ENCODE results near the gene WDR26.
"Not testable (repeated sequence)": the region's sequence is repeated elsewhere in the genome, so short reads cannot be mapped to it uniquely, and the experiment has no call there.

Gene WDR26

DNA sequence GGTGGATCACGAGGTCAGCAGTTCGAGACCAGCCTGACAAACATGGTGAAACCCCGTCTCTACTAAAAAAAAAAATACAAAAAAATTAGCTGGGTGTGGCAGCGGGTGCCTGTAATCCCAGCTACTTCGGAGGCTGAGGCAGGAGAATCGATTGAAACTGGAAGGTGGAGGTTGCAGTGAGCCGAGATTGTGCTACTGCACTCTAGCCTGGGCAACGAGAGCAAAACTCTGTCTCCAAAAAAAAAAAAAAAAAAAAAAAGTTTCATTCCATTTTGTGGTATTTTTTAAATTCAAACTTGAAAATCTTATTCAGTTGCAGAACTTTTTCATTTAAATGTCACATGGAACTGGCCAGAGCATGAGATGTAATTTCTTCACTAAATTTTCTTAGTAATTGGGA lies 7.7 kb downstream of the WDR26 start:
- H3K27ac Mint-ChIP-seq, H3K4me3 Mint-ChIP-seq, H3K27me3 Mint-ChIP-seq, H3K9me3 Mint-ChIP-seq: not testable (repeated sequence)
- peaks cover 62% of the 10 kb centered on the region for H3K4me1 Mint-ChIP-seq
- peaks cover 24% of the 10 kb centered on the region for H3K36me3 Mint-ChIP-seq

DNA sequence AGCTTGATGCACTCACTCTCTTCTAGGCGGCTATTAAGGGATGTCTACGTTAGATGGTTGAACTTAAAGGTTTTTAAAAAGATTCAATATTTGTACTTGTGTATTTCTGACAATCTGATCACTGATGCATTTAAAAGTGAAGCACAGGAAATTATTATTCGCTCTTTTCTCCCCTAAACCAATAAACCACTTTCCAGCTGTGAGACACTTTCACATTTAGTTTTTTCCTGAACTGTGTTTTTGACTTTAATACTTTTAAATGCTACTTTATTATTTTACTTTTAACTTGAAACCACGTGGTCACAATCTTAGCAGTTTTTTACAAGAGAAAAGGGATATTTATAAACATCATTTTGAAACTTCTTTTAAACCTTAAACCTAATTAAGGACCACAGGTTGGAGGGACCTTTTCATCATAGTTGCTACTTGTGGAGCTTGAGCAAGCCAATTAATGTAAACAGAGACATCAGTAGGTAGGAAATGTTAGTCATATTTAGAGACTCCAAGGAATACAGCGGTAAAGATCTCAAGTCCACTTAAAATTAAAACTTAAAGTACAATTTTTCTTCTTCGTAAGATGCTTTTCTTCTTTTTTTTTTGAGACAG lies 9.2 kb downstream of the WDR26 start:
- H3K36me3 Mint-ChIP-seq: peaks cover 23% of the 10 kb centered on the region
- no peaks in the 10 kb centered on the region for H3K27me3 Mint-ChIP-seq
- H3K4me1 Mint-ChIP-seq: peaks cover 52% of the 10 kb centered on the region
- no peak overlapping the region for H3K4me3 Mint-ChIP-seq
- no peak overlapping the region for H3K27ac Mint-ChIP-seq
- H3K9me3 Mint-ChIP-seq: no peaks in the 10 kb centered on the region

DNA sequence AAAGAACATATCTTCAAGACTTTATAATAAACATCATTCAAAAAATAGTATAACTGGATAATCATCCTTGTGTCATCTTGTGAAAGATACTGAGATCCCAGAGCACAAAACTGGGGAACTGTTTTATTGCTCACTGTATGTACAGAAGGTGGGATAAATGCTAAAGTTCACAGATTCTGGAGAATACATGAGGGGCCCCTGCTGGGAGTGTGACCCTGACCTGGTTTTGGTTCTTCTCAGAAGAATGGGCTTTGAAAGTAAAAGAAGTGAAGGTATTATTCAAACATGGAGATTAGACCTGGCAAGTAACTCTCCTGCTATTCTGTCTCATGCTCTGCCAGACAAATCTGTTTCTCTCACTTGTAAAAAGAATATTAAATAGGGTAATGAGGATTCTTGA lies 14.5 kb downstream of the WDR26 start:
- H3K36me3 Mint-ChIP-seq: peaks cover 27% of the 10 kb centered on the region
- no peak overlapping the region for H3K4me3 Mint-ChIP-seq
- peak overlapping the region; percentile 30 for H3K27ac Mint-ChIP-seq
- no peaks in the 10 kb centered on the region for H3K27me3 Mint-ChIP-seq
- peaks cover 30% of the 10 kb centered on the region for H3K4me1 Mint-ChIP-seq
- no peaks in the 10 kb centered on the region for H3K9me3 Mint-ChIP-seq

DNA sequence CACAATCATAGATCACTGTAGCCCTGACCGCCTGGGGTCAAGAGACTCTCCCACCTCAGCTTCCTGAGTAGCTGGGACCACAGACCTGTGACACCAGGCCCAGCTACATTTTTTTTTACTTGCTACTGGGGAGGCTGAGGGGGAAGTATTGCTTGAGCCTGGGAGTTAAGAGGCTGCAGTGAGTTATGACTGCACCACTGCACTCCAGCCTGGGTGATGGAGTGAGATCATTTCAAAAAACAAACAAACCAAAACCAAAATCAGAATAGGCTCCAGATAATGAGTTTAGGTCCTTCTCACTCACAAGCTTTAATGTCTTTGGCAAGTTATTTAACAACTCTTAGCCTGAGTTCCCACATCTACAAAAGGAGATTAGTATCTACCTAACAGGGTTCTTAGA lies 22.8 kb downstream of the WDR26 start:
- Mint-ChIP-seq H3K36me3 (peaks cover 17% of the 10 kb centered on the region), H3K4me1 (peaks cover 31% of the 10 kb centered on the region), H3K27ac (peak overlapping the region; percentile 8), H3K4me3 (no peak overlapping the region), H3K9me3 (no peaks in the 10 kb centered on the region), H3K27me3 (no peaks in the 10 kb centered on the region)

DNA sequence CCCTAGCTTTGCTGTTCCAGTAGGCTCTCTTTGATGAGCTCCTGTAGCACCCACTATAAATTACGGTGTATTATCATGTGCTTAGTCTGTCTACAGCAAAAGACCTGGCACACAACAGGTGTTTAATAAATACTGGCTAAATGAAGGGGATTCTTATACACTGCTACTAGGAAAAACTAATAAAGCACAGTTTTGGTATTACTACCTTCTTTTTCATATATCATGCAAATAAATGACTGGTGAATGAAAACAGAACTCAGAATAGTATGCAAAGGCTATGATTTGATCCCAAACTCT lies 26.4 kb downstream of the WDR26 start:
- H3K36me3 Mint-ChIP-seq: peaks cover 26% of the 10 kb centered on the region

DNA sequence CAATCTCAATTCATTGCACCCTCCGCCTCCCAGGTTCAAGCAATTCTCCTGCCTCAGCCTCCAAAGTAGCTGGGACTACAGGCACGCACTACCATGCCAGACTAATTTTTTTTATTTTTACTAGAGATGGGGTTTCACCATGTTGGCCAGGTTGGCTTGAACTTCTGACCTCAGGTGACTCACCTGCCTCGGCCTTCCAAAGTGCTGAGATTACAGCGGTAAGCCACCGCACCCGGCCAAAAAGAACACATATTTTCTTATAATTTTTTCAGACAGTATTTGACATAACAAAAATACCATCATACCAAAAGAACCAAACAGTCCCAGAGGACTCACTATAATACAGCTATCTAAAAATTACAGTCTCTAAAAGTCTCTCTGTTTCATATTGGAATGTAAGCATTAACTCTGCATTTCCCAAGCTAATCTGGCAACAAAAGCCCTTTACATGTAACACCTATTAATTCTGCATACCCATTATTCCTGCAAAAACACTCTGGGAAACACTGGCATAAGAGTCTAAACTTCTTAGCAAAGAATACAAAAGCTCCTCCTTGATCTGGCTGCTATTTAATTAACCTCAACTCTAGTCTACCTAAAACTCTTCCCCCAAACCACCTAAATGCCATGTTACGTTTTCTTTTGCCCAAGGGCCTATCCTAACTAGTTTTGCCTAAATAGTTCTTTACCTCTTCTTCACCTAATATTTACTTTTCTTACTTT lies 26.9 kb downstream of the WDR26 start:
- no peaks in the 10 kb centered on the region for H3K9me3 Mint-ChIP-seq
- H3K4me1 Mint-ChIP-seq: peaks cover 43% of the 10 kb centered on the region
- no peak overlapping the region for H3K27ac Mint-ChIP-seq
- H3K36me3 Mint-ChIP-seq: peaks cover 26% of the 10 kb centered on the region
- peak overlapping the region; percentile 19 for H3K4me3 Mint-ChIP-seq
- H3K27me3 Mint-ChIP-seq: no peaks in the 10 kb centered on the region

More for the DNA sequence above, 26.4 kb downstream of the WDR26 start:
- H3K9me3 Mint-ChIP-seq: no peaks in the 10 kb centered on the region
- peak overlapping the region; percentile 19 for H3K4me3 Mint-ChIP-seq
- H3K27ac Mint-ChIP-seq: no peak overlapping the region
- peaks cover 43% of the 10 kb centered on the region for H3K4me1 Mint-ChIP-seq
- H3K27me3 Mint-ChIP-seq: no peaks in the 10 kb centered on the region

DNA sequence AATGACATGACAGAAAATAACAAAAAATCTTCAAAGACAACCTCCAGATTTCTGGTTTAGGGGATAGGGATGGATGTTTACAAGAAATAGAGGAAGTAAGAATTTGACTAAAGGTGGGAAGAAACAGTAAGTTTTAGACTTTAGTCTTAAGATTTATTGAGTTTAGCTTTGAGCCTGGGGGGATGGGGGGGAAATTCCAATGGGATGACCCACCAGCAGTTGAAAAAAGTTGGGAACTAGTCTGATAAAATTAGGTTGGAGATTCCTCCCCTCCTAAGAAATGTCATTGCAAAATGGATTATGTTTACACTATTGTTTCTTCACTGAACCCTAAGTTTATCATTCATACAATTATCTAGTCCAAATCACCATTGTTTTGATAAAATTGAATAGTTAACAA lies 28.4 kb downstream of the WDR26 start:
- no peaks in the 10 kb centered on the region for H3K27me3 Mint-ChIP-seq
- peaks cover 45% of the 10 kb centered on the region for H3K4me1 Mint-ChIP-seq
- peaks cover 23% of the 10 kb centered on the region for H3K36me3 Mint-ChIP-seq
- H3K27ac Mint-ChIP-seq: peak overlapping the region; percentile 70
- H3K4me3 Mint-ChIP-seq: no peak overlapping the region
- no peaks in the 10 kb centered on the region for H3K9me3 Mint-ChIP-seq

DNA sequence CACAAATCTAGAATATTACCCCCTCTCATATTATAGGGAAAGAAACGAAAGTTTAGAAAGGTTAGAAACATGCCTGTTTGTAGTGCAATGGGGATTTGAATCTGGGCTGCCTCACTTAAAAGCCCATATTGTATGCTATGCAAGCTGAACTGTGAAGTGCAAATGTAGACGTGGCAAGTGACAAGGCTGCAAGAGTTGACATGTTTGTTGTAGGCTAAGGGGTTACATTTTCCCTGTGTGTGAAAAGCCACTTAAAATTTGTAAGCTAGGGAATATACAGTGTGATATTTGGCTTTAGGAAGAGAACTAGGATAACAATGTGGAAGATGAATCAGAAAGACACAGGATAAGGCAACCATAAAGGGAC lies 29.0 kb downstream of the WDR26 start:
- Mint-ChIP-seq H3K36me3 (peaks cover 23% of the 10 kb centered on the region), H3K27me3 (no peaks in the 10 kb centered on the region)

DNA sequence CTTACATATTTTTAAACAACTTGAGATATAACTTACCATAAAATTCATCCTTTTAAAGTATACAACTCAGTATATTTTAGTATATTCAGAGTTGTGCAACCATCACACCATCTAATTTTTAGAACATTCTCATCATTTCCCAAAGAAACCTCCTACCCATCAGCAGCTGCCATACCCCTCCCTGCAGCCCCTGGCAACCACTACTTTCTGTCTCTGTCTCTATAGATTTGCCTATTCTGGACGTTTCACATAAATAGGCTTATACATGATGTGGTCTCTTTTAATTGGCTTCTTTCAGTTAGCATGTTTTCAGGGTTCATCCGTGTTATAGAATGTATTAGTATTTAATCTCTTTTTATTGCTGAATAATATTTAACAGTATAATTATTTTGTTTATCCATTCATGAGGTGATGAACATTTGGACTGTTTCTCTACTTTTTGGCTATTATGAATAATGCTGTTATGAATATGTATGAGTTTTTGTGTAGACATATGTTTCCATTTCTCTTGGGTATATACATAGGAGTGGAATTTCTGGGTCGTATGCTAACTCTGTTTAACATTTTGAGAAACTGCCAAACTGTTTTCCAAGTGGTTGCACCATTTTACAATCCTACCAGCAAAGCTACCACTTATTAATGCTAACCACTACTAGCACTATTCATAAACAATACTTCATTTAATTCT lies 29.5 kb downstream of the WDR26 start:
- H3K4me3 Mint-ChIP-seq: no peak overlapping the region
- peaks cover 23% of the 10 kb centered on the region for H3K36me3 Mint-ChIP-seq
- peaks cover 45% of the 10 kb centered on the region for H3K4me1 Mint-ChIP-seq
- H3K9me3 Mint-ChIP-seq: no peaks in the 10 kb centered on the region
- H3K27ac Mint-ChIP-seq: peak overlapping the region; percentile 42
- H3K27me3 Mint-ChIP-seq: no peaks in the 10 kb centered on the region

More for the DNA sequence above, 29.0 kb downstream of the WDR26 start:
- H3K27ac Mint-ChIP-seq: peak overlapping the region; percentile 42
- no peak overlapping the region for H3K4me3 Mint-ChIP-seq
- no peaks in the 10 kb centered on the region for H3K9me3 Mint-ChIP-seq
- peaks cover 45% of the 10 kb centered on the region for H3K4me1 Mint-ChIP-seq

DNA sequence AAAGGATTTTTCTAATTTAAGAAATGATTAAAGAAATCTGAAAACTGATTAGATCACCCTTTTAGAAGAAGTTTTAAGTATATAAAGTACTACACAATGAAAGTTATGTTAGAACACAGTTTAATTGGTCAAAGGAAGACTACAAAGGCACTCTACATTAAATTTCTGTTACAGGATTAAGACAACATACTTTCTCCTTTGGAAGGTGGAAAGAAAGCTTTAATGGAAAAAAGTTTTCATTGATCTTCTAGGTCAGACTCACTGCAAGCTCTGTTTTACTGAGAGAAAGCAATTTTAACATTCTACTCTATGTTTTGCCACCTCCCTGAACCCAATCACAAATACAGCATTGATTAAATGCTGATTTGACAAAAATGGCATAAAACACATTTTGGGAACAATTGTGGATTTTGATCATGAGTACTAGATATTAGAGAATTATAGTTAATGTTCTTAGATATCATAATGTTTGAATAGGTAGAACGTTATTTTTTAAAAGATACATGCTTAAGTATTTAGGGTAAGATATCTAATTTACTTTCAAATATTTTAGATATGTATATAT lies 32.0 kb downstream of the WDR26 start:
- H3K36me3 Mint-ChIP-seq: peaks cover 21% of the 10 kb centered on the region
- no peak overlapping the region for H3K4me3 Mint-ChIP-seq
- H3K9me3 Mint-ChIP-seq: no peaks in the 10 kb centered on the region
- no peaks in the 10 kb centered on the region for H3K27me3 Mint-ChIP-seq
- H3K4me1 Mint-ChIP-seq: peaks cover 35% of the 10 kb centered on the region
- H3K27ac Mint-ChIP-seq: no peak overlapping the region

DNA sequence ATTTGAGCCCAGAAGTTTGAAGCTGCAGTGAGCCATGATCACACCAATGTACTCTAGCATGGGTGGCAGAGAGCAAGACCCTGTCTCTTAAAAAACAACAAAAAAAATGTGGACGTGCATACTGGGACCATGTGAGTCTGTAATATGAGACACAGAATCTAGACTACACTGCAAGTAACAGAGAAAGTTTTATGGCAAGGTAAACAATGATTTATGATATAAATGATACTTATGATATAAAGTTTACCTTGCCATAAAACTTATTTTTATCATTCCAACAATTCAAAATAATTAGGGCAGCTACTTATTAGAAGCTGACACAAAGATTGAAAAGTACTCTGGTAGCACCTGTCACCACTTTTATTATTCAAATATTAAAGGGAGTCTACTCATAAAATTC lies 34.7 kb downstream of the WDR26 start:
- peak overlapping the region; percentile 65 for H3K27ac Mint-ChIP-seq
- no peaks in the 10 kb centered on the region for H3K9me3 Mint-ChIP-seq
- no peaks in the 10 kb centered on the region for H3K27me3 Mint-ChIP-seq
- peaks cover 22% of the 10 kb centered on the region for H3K4me1 Mint-ChIP-seq
- H3K36me3 Mint-ChIP-seq: peaks cover 15% of the 10 kb centered on the region
- H3K4me3 Mint-ChIP-seq: no peak overlapping the region

DNA sequence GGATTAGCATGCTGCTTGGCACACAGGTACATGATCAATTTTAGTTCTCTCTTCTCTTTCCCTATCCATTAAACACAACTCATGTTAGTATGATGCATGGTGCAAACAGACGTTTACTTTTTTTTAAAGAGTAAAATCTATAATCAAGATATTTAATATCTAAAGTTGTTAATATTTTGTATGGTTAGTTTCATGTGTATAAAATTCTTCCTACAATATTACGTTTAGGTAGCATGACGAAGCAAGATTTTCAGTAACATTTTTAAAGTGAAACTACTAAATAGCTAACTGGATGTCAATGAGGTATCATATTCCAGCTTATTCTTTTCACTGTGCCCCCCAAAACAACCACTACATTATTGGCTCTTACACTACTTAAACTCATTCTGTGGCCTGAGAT lies 41.3 kb downstream of the WDR26 start:
- Mint-ChIP-seq H3K4me3 (no peak overlapping the region), H3K27ac (peak overlapping the region; percentile 32), H3K9me3 (no peaks in the 10 kb centered on the region), H3K27me3 (no peaks in the 10 kb centered on the region), H3K4me1 (peaks cover 26% of the 10 kb centered on the region), H3K36me3 (peaks cover 27% of the 10 kb centered on the region)

DNA sequence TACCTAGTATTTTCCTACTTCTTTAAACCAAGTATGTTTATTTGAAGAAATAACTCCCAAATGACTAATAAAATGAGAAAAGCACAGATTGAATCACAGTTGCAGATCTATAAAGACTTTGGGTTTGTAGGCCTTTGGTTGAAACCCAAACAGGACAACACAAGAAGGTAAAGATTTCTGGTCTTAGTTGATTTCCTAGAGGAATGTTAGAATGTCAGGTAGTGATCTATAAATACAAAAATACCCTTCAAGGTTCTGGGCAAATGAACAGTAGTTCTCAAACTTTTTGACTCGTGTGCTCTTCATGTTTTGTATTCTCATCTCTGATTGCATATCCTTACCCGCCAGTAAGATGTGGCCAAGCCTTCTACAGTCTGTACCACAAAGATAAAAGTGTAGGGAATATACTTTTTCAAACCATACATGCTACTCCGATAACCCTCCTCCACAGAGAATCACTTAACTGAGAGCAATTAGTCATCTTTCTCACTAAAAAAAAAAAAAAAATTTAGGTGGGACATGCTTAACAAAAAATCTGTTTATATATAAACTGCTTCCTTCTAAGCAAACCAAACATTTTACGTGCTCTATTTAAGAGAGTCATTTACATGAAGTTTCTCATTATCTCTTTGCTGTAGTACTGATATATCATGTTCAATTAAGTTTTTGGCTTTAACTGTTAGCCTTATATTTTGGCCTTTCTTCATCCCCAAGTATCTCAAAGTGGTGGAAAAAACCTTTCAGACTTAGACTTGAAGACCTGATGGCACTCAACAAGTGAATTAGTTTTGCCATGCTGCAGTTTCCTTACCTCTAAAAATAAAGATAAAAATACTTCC lies 42.0 kb downstream of the WDR26 start:
- Mint-ChIP-seq H3K9me3 (no peaks in the 10 kb centered on the region), H3K27ac (peak overlapping the region; percentile 30), H3K27me3 (no peaks in the 10 kb centered on the region), H3K36me3 (peaks cover 27% of the 10 kb centered on the region), H3K4me1 (peaks cover 33% of the 10 kb centered on the region), H3K4me3 (no peak overlapping the region)

DNA sequence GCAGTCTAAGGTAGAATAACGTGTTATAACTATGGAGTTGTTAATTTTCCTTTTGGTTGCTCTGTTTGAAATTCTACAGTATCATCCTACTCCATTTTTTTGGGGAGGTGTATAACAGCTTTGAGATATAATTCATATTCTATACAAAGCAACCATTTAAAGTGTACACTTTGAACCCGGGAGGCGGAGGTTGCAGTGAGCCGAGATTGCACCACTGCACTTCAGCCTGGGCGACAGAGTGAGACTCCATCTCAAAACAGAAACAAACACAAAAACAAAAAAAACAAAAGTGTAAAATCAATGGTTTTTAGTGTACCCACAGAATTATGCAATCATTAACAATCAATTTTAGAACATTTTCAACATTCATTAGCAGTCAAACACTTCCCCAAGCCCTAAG lies 44.1 kb downstream of the WDR26 start:
- Mint-ChIP-seq H3K36me3 (peaks cover 24% of the 10 kb centered on the region), H3K9me3 (no peaks in the 10 kb centered on the region), H3K4me3 (no peak overlapping the region), H3K4me1 (peaks cover 45% of the 10 kb centered on the region), H3K27me3 (no peaks in the 10 kb centered on the region), H3K27ac (peak overlapping the region; percentile 30)

DNA sequence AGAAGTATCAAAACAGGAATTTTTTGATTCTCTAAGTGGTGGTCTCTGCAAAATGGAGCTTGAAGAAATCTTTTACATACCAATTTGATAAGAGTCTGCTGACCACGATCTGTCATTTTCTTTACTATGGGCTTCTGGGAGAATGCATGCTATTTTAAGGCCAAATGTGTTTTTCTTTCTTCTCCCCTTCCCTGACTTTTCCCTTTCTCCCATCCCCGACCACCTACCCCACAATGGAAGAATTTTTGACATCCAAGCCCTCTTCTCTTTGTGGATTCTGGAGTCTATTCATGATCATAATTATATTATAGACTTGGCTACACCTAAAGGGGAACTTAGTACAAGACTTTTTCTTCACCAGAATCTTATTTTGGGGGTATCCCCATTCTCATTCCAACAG lies 46.7 kb downstream of the WDR26 start:
- no peaks in the 10 kb centered on the region for H3K27me3 Mint-ChIP-seq
- H3K27ac Mint-ChIP-seq: peak overlapping the region; percentile 72
- H3K36me3 Mint-ChIP-seq: peaks cover 29% of the 10 kb centered on the region
- no peak overlapping the region for H3K4me3 Mint-ChIP-seq
- H3K4me1 Mint-ChIP-seq: peaks cover 47% of the 10 kb centered on the region
- H3K9me3 Mint-ChIP-seq: no peaks in the 10 kb centered on the region
